Gastrocnemius medialis (tissue), 4 donors: ENCODE data around the gene SLC22A6.

Experiments used
- POLR2A ChIP-seq, 2 donors: fragments of 450-650 bp; IDR thresholded peaks; one replicate each; pipeline ENCODE4 v1.6.1; 2017; ENCODE audit warnings: antibody characterized with exemption in 2 of 2, mild to moderate bottlenecking in 2 of 2, moderate library complexity in 2 of 2
- TF ChIP-seq, protein P1 (sequence below), 5 experiments: fragments of 450-650 bp in 3 of 5; fragments of 200-600 bp in 2 of 5; sonication (generic) in 2 of 5; IDR thresholded peaks in 4 of 5; conservative IDR thresholded peaks in 1 of 5; 1 replicate in 4 of 5; 2 replicates in 1 of 5; pipeline ENCODE4 v1.5.1; 2016 to 2019; ENCODE audit warnings: antibody characterized with exemption in 5 of 5, mild to moderate bottlenecking in 3 of 5, moderate library complexity in 3 of 5

DNA sequence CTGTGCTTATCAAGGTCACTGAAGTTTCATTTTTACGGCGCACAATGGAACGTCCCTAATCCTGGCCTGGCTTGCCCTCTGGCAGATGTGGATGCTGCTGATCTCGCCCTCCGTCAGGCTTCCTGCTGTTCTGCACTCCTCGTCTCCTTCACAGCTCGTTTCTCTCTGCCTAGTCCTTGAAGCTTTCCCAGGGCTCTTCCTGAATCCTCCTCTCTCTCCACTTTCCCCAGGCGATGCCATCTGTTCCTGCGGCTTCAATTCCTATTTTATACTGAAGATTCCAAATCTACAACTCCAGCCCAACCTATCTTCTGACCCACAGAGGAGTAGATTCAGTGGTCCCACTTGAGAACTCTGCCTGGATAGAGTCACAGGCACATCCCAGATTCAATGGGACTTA is 16.7 kb upstream of the SLC22A6 start:
- TF ChIP-seq, protein P1, sequence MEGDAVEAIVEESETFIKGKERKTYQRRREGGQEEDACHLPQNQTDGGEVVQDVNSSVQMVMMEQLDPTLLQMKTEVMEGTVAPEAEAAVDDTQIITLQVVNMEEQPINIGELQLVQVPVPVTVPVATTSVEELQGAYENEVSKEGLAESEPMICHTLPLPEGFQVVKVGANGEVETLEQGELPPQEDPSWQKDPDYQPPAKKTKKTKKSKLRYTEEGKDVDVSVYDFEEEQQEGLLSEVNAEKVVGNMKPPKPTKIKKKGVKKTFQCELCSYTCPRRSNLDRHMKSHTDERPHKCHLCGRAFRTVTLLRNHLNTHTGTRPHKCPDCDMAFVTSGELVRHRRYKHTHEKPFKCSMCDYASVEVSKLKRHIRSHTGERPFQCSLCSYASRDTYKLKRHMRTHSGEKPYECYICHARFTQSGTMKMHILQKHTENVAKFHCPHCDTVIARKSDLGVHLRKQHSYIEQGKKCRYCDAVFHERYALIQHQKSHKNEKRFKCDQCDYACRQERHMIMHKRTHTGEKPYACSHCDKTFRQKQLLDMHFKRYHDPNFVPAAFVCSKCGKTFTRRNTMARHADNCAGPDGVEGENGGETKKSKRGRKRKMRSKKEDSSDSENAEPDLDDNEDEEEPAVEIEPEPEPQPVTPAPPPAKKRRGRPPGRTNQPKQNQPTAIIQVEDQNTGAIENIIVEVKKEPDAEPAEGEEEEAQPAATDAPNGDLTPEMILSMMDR (IDR thresholded peaks at IDR 0.05 in 4 of 5, conservative IDR thresholded peaks at IDR 0.05 in 1 of 5) = no peak
- no peak for TF ChIP-seq POLR2A (IDR thresholded peaks at IDR 0.05)
